ENCODE measurements around the gene MKS1.
A peak's percentile ranks its signal among the peaks of the same experiment; 100 is the strongest.

Gene MKS1

GRCh38 chr17:58172369-58173071, 46.5 kb downstream of the MKS1 start:
- intact Hi-C loops (cut with DNase I; ENCODE audit: low total_unique reads), result no loop called here
- no peak for DNase-seq

GRCh38 chr17:58170622-58171021, 48.4 kb downstream of the MKS1 start:
- DNase-seq, result no peak
- TF ChIP-seq CTCF (IDR thresholded peaks at IDR 0.05), result no peak
- Histone ChIP-seq H3K27me3 (peaks cover 0 to 3% of the 10 kb centered on the region in 2 donors), H3K4me1 (no peaks in the 10 kb centered on the region), H3K4me3 (no peak overlapping the region), H3K27ac (no peak overlapping the region), H3K36me3 (no peaks in the 10 kb centered on the region), H3K9me3 (no peaks in the 10 kb centered on the region)
- intact Hi-C loops (cut with DNase I; ENCODE audit: low total_unique reads), result no loop called here

More at GRCh38 chr17:58172369-58173071, 46.5 kb downstream of the MKS1 start:
- peaks cover 0 to 11% of the 10 kb centered on the region in 2 donors for H3K27me3 ChIP-seq
- H3K9me3 ChIP-seq, result no peaks in the 10 kb centered on the region
- H3K27ac ChIP-seq, result no peak overlapping the region
- no peaks in the 10 kb centered on the region for H3K36me3 ChIP-seq
- TF ChIP-seq CTCF (IDR thresholded peaks at IDR 0.05), result peak in 1 of 2 experiments; percentile 6
- no peaks in the 10 kb centered on the region for H3K4me1 ChIP-seq
- no peak overlapping the region for H3K4me3 ChIP-seq

GRCh38 chr17:58166682-58167081, 52.4 kb downstream of the MKS1 start, which contains the start of gene OR4D2:
Gene OR4D2, plus strand, starts transcription at chr17:58166982. Its CDS starts 2,674 bp downstream, at chr17:58169656.
- intact Hi-C loops (cut with DNase I; ENCODE audit: low total_unique reads), result no loop called here
- DNase-seq, result no peak

GRCh38 chr17:58165981-58166380, 53.1 kb downstream of the MKS1 start:
- H3K9me3 ChIP-seq, result no peaks in the 10 kb centered on the region
- peaks cover 0 to 5% of the 10 kb centered on the region in 2 donors for H3K27me3 ChIP-seq
- H3K36me3 ChIP-seq, result no peaks in the 10 kb centered on the region
- no peak overlapping the region for H3K27ac ChIP-seq
- DNase-seq, result no peak
- TF ChIP-seq CTCF (IDR thresholded peaks at IDR 0.05), result no peak
- H3K4me3 ChIP-seq, result no peak overlapping the region
- intact Hi-C loops (cut with DNase I; ENCODE audit: low total_unique reads), result no loop called here
- H3K4me1 ChIP-seq, result no peaks in the 10 kb centered on the region

More at GRCh38 chr17:58166682-58167081, 52.4 kb downstream of the MKS1 start, which contains the start of gene OR4D2:
- Histone ChIP-seq H3K9me3 (no peaks in the 10 kb centered on the region), H3K27ac (no peak within 1 kb of the TSS), H3K4me3 (no peak within 1 kb of the TSS), H3K27me3 (peaks cover 0 to 5% of the 10 kb centered on the region in 2 donors), H3K4me1 (no peaks in the 10 kb centered on the region), H3K36me3 (no peaks in the 10 kb centered on the region)
- no peak for TF ChIP-seq CTCF (IDR thresholded peaks at IDR 0.05)

- DNase-seq, result no peak
- intact Hi-C loops (cut with DNase I; ENCODE audit: low total_unique reads), result no loop called here
- peaks cover 0 to 25% of the 10 kb centered on the region in 2 donors for H3K27me3 ChIP-seq
These were observed 57.5 kb downstream of the MKS1 start for GRCh38 chr17:58161566-58161965.

More at GRCh38 chr17:58161566-58161965, 57.5 kb downstream of the MKS1 start:
- TF ChIP-seq CTCF (IDR thresholded peaks at IDR 0.05), result no peak
- no peaks in the 10 kb centered on the region for H3K36me3 ChIP-seq
- H3K4me3 ChIP-seq, result no peak overlapping the region
- no peaks in the 10 kb centered on the region for H3K9me3 ChIP-seq
- H3K27ac ChIP-seq, result no peak overlapping the region
- H3K4me1 ChIP-seq, result peaks cover 0 to 9% (median 4%) of the 10 kb centered on the region in 4 donors
